Measurements from ENCODE around the gene MICA.

- TF ChIP-seq POLR2A (IDR thresholded peaks at IDR 0.05) (no peak), CTCF (IDR thresholded peaks at IDR 0.05) (no peak)
These were observed 47.8 kb upstream of the MICA start for GRCh38 chr6:31355583-31355948.

All from body of pancreas (tissue), 4 donors.